GM19438 (cell line): ENCODE results near the gene C5orf15.
"Not testable (repeated sequence)": the region's sequence is repeated elsewhere in the genome, so short reads cannot be mapped to it uniquely, and the experiment has no call there.

Source experiments
- ATAC-seq: cut with Tn5 transposase; IDR thresholded peaks from one replicate; pipeline ENCODE4 v1.9.1; 2021; ENCODE audit warnings: low read depth; ENCODE audit not compliant: unreplicated experiment

The C5orf15 gene

GRCh38 chr5:133938929-133939328, 29.5 kb downstream of the C5orf15 start:
- peak; percentile 66 for ATAC-seq

- no peak for ATAC-seq
Observed at GRCh38 chr5:133938039-133938821, 30.2 kb downstream of the C5orf15 start.

- ATAC-seq, result not testable (repeated sequence)
Observed at GRCh38 chr5:133937628-133938027, 30.8 kb downstream of the C5orf15 start.

- ATAC-seq, result no peak
Observed at GRCh38 chr5:133936651-133937015, 31.8 kb downstream of the C5orf15 start.

- ATAC-seq, result not testable (repeated sequence)
Observed at GRCh38 chr5:133935991-133936650, 32.3 kb downstream of the C5orf15 start.

- no peak for ATAC-seq
Observed at GRCh38 chr5:133935667-133935940, 32.8 kb downstream of the C5orf15 start.

GRCh38 chr5:133934822-133935666, 33.4 kb downstream of the C5orf15 start:
- no peak for ATAC-seq

GRCh38 chr5:133934311-133934710, 34.1 kb downstream of the C5orf15 start:
- ATAC-seq, result no peak

GRCh38 chr5:133933670-133934295, 34.6 kb downstream of the C5orf15 start:
- ATAC-seq, result no peak

GRCh38 chr5:133933169-133933509, 35.3 kb downstream of the C5orf15 start:
- ATAC-seq, result no peak

- no peak for ATAC-seq
Observed at GRCh38 chr5:133932441-133933168, 35.8 kb downstream of the C5orf15 start.

GRCh38 chr5:133931546-133931945, 36.9 kb downstream of the C5orf15 start:
- ATAC-seq, result no peak

GRCh38 chr5:133930813-133931090, 37.7 kb downstream of the C5orf15 start:
- no peak for ATAC-seq

- no peak for ATAC-seq
Observed at GRCh38 chr5:133930061-133930812, 38.2 kb downstream of the C5orf15 start.

GRCh38 chr5:133928587-133929393, 39.6 kb downstream of the C5orf15 start:
- ATAC-seq, result no peak

- ATAC-seq, result no peak
Observed at GRCh38 chr5:133927300-133928180, 40.9 kb downstream of the C5orf15 start.

GRCh38 chr5:133926489-133927299, 41.7 kb downstream of the C5orf15 start:
- ATAC-seq, result no peak
